NCI-H1417 treated with DMSO at 0.1 percent for 48 hours (cell line): ENCODE data around the gene SEL1L3.

Experiments used
- DNase-seq: peaks from one replicate; lab custom pipeline; 2025; lab: John Stamatoyannopoulos, UW

Gene SEL1L3

GRCh38 chr4:25729564-25729963 lies 133.2 kb downstream of the SEL1L3 start:
- DNase-seq: no peak

- no peak for DNase-seq
These were observed 133.9 kb downstream of the SEL1L3 start for GRCh38 chr4:25728886-25729285.

DNA sequence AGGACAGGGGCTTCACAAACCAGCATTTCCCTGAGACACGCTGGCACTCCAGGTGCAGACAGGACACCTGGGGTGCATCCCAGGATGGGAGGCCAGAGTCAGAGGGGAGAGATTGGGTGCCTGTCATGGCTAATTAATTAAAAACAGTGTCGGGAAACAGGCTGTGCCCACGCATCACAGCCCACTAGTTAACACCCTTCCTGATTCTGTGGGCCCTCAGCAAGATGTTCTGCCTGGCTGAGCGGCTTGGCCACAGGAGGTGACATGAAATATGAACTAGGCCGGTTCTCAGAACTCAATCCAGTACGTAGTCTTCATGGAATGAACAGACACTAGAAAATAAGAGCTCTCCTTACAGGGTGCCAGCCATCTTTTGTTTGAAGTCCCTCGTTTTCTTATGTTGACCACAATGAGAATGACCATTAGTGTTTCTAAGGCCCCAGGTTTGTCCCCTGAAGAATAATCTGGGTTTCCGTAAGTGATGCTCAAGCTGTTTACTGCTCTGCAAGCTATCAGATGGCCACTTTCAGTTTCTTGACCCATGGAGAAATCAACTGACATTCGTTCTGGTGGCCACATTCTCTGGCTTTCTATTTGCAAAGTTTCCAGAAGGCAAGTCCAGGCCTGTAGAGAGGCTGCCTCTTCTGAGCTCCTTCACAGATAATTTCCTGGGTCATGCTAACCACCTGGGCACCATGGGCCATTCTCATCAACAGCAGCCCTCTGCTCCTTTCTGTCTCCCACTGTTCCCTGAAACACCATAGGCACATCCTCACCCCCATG lies 134.9 kb downstream of the SEL1L3 start:
- DNase-seq: no peak

GRCh38 chr4:25725870-25726269 lies 136.9 kb downstream of the SEL1L3 start:
- DNase-seq: no peak

GRCh38 chr4:25723409-25723808 lies 139.4 kb downstream of the SEL1L3 start:
- no peak for DNase-seq

DNA sequence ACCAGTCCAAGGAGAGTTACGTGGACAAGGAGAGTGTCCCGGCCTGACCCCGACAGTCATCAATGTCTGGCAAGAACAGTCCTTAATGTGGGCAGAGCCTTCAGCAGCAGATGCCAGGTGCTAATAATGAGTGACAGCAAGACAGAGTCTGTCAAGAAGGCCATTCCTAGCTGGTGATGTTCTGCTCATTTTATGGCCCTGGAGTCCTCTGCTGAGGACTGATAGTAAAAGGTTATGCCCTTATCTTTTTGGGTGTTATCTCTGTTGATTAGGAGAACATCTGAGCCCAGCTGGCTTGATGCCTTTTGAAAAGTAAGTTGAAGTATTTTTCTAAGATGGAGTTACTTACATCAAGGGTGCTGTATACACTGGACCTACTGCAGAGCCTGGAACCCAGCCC lies 139.8 kb downstream of the SEL1L3 start:
- no peak for DNase-seq

GRCh38 chr4:25713812-25714211 lies 149.0 kb downstream of the SEL1L3 start:
- DNase-seq: no peak

DNA sequence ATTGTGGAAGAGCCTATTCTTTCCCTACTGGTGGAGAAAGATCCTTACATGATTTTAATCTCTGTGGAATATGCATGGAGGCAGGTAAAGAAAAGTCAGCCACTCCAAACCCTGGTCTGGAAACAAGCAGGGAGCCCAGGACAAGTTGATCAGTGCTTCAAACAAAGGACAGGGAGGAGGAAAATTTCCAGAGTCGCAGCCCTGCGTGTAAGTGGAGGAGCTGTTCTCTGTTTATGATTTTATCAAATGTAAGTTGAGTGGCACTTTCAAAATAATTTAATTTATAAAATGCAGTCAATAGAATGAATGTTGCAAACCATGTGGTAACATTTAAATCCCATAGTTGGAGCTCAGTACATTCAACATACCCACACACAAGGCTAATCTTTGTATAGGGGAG lies 150.2 kb downstream of the SEL1L3 start:
- no peak for DNase-seq

GRCh38 chr4:25710637-25711036 lies 152.2 kb downstream of the SEL1L3 start:
- no peak for DNase-seq

DNA sequence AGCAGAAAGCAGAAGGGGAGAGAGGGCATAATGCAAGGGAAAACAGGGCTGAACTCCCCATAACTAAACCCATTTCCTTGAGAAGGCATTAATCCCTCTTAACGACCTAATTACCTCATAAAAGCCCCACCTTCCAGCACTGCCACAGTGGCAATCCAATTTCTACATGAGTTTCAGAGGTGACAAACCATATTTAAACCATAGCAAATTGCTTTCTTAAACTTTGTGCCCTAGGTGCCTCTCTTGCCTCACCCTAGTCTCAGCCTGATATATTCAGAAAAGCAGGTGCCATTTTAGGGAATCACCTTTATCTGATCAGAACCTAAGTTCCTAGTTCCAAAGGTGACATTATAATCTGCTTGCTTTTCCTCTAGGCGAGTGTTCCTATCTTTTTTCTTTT lies 158.3 kb downstream of the SEL1L3 start:
- DNase-seq: no peak

DNA sequence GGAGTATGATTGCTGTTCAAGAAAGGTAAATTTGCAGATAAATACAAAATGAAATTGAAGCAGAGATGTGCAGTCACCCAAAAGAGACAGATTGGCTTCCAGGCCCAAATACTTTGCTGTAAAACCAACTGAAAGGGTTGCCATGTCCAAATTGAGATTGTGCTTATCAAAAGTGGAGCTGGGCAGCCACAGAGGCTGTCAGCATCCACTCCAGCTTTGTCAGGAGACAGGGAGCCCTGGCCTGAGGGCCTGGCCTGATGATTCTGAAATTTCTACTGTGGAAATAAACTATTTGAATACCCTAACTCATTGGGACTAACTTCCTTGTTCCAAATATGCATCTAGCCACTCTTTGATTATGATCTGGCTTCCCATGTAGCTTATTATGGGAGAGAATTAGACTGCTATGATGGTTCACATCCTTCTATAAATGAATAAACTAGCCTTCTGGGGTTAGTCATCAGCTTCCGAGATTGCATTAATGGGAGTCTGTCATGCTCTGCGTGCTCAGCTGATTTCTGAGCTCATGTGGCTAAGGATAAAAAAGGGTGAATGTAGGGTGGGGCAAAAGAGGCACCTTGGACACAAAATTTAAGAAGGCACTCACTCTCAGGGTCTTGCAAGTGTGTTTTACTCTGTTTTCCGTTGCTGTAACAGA lies 158.9 kb downstream of the SEL1L3 start:
- DNase-seq: no peak

DNA sequence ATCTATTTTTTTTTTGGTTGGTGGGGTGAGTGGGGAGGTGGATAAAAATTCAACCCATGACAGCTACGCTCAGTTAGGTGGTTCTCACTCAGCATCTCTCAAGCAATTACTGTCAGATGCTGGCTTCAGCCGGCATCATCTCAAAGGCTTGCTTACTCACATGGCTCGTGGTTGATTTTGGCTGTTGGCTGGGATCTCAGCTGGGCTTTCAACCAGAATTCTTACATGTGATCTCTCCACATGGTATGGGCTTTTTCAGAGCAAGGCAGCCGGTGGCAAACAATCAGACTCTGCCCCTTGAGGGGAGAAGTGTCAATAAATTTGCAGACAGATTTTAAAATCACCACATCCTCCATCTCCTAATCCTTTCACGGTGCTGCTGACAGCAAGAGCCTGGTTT lies 159.9 kb downstream of the SEL1L3 start:
- no peak for DNase-seq

DNA sequence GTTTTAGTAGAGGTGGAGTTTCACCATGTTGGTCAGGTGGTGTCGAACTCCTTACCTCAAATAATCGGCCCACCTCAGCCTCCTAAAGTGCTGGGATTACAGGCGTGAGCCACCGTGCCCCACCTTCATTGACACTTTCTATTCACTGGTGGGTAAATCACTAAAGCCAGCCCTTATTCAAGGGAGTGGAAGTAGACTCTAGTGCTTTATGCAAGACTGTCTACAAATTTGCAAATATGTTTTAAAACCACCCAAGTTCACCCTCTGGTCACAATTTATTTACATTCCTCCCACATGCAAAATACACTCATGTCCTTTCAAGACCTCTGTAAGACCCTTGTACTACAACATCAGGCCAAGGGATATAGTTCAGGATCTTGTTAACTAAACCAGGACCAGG lies 162.1 kb downstream of the SEL1L3 start:
- DNase-seq: no peak

GRCh38 chr4:25697516-25697915 lies 165.3 kb downstream of the SEL1L3 start:
- DNase-seq: no peak
